T-helper 2 cell treated with Interferon-gamma antibody and Interleukin-4, amounts not matched to agents 5 μg/mL and 100 μg/mL, for 36 hours (primary cell): ENCODE results near the gene CIROP.

Experiments used
- DNase-seq: peaks from one replicate; pipeline ENCODE4 v3.0.0; 2021; ENCODE audit warnings: low spot score
- H3K27ac Mint-ChIP-seq: one replicate; pipeline ENCODE4 v1.8.0; 2021; ENCODE audit warnings: mild to moderate bottlenecking, mixed read lengths
- H3K27me3 Mint-ChIP-seq: one replicate; pipeline ENCODE4 v1.8.0; 2021; ENCODE audit warnings: low read depth, mixed read lengths
- H3K36me3 Mint-ChIP-seq: one replicate; pipeline ENCODE4 v1.8.0; 2021; ENCODE audit warnings: low read depth, mixed read lengths
- H3K4me1 Mint-ChIP-seq: one replicate; pipeline ENCODE4 v1.8.0; 2021; ENCODE audit warnings: low read depth, mixed read lengths
- H3K4me3 Mint-ChIP-seq: one replicate; pipeline ENCODE4 v1.8.0; 2022; ENCODE audit warnings: mild to moderate bottlenecking, moderate library complexity, mixed read lengths
- H3K9me3 Mint-ChIP-seq: one replicate; pipeline ENCODE4 v1.8.0; 2021; ENCODE audit warnings: mixed read lengths

The CIROP gene

DNA sequence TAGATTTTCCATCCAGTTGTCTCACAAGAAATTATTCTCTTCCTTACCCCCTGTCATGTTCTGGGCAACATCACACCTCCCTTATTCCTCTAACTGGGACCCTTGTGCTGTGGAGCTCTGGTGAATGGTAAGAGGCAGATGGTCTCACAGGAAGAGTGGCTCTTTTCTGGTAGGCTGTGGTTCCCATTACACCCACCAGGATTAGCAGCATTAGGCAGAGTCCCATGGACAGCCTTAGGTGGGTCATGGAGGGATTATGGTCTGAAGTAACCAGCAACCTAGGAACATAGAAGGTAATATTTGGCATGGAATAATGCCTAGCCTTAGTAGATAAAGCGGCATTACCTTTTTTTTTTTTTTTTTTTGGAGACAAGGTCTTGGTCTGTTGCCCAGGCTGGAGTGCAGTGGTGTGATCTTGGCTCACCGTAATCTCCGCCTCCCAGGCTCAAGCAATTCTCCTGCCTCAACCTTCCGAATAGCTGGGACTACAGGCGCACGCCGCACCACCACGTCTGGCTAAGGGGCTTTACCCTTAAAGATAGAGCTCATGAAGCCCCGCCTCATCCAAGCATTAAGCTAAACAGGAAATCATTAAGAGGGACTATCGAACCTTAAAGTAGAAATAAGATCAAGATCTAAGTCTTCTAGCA is 5.5 kb downstream of the CIROP start:
- Mint-ChIP-seq H3K4me1 (peaks cover 14% of the 10 kb centered on the region), H3K27ac (no peak overlapping the region), H3K9me3 (no peaks in the 10 kb centered on the region), H3K36me3 (peaks cover 16% of the 10 kb centered on the region), H3K27me3 (peaks cover 7% of the 10 kb centered on the region), H3K4me3 (no peak overlapping the region)
- DNase-seq, result no peak

DNA sequence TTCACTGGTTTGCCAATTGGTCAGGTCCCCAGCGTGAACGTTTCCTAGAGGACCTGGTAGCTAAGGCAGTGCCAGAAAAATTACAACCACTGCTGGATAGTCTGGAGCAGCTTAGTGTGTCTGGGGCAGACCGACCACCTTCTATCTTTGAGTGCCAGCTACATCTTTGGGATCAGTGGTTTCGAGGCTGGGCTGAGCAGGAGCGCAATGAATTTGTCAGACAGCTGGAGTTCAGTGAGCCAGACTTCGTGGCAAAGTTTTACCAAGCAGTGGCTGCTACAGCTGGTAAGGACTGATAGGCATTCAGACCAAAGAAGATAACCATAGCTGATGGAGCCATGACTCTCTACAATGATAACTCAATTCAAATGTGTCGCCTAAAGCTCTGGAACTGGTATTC is 7.0 kb downstream of the CIROP start:
- Mint-ChIP-seq H3K4me1 (peaks cover 22% of the 10 kb centered on the region), H3K27me3 (no peaks in the 10 kb centered on the region), H3K4me3 (no peak overlapping the region), H3K27ac (no peak overlapping the region), H3K9me3 (no peaks in the 10 kb centered on the region), H3K36me3 (peaks cover 21% of the 10 kb centered on the region)
- DNase-seq, result no peak

DNA sequence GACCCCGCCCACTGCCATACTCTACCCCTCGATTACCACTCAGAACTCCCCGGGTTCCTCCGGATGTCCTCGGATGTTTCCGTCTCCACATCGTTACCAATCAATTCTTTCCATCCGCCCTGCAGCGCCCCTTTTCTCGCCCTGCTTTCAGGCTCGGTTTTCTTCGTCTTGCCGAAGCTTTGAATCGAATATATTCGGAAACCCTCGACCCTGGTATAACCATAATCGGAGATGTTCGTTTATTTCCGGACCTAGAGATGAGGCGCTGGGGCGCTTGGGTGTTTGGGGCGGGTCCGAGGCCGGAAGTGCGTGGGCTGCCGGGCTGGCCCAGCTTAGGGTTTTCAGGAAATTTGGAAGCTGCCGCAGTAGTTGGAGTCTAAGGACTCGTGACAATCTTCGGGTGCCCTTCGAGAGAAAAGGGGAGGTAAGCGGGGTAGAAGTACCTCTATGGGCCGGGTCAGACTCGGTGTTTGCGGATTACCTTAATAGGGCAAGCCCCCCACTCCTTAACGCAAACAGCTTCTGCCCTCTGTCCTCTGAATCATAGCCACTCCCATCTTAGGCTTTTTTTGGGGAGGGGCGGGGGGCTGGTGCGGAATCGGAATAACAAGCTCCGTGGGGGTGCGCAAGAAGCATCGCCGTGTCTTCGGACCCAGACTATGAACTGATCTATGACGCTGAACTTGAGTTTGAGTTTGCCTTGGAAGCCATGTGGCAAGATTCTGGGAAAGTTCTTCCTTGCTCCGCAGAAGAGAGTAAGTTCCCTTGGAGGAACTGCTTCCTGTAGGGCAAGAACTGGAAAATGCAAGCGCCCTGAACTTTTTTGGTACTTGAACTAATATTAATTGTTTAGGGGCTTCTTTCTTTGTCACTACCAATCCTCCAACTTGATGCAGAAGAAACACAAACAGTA is 9.3 kb downstream of the CIROP start, which contains the start of gene C14orf119:
Gene C14orf119, plus strand, starts transcription at position 310 of the 913 bp plus-strand sequence. CDS start 2,154 bp downstream, outside the sequence.
- DNase-seq, result peak; percentile 99
- Mint-ChIP-seq H3K27ac (no peak within 1 kb of the TSS), H3K4me1 (peaks cover 28% of the 10 kb centered on the region), H3K27me3 (no peaks in the 10 kb centered on the region), H3K4me3 (no peak within 1 kb of the TSS), H3K36me3 (peaks cover 34% of the 10 kb centered on the region), H3K9me3 (no peaks in the 10 kb centered on the region)

DNA sequence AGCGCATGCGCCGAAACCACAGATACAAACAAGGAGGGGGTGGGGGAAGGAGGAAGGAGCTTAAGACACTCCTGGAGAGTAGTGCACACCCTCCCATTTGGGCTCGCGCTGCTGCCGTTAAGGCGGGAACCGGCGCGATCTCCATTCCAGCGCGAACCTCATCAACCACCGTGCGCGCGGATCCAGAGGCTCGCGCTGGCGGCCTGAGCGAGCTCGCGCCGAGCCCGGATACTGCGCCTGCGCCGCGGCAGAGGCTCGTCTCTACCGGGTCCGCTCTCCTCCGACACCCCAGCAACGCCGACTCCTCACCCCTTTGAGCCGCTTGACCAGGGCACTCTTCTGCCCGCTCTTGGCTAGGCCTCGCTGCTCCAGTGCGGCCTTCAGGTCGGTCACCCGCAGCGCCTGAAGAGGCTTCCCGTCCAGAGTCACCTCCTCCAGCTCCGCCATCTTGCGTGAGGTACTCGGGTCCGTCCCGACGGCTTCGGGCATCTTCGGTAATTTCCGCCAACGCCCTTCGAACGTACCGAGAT is 10.1 kb downstream of the CIROP start, which contains the start of gene ACIN1:
Gene ACIN1, minus strand, starts transcription at position 471 of the 530 bp plus-strand sequence. Its CDS starts 24 bp downstream, at position 447.
- peaks cover 28% of the 10 kb centered on the region for H3K4me1 Mint-ChIP-seq
- H3K36me3 Mint-ChIP-seq, result peaks cover 39% of the 10 kb centered on the region
- DNase-seq, result no peak
- no peaks in the 10 kb centered on the region for H3K9me3 Mint-ChIP-seq
- H3K4me3 Mint-ChIP-seq, result no peak within 1 kb of the TSS
- no peaks in the 10 kb centered on the region for H3K27me3 Mint-ChIP-seq
- H3K27ac Mint-ChIP-seq, result no peak within 1 kb of the TSS

GRCh38 chr14:23093991-23094665 is 10.7 kb downstream of the CIROP start:
- H3K4me3 Mint-ChIP-seq, result no peak overlapping the region
- H3K36me3 Mint-ChIP-seq, result peaks cover 42% of the 10 kb centered on the region
- H3K9me3 Mint-ChIP-seq, result no peaks in the 10 kb centered on the region
- no peak for DNase-seq
- H3K27ac Mint-ChIP-seq, result no peak overlapping the region
- no peaks in the 10 kb centered on the region for H3K27me3 Mint-ChIP-seq
- peaks cover 28% of the 10 kb centered on the region for H3K4me1 Mint-ChIP-seq

DNA sequence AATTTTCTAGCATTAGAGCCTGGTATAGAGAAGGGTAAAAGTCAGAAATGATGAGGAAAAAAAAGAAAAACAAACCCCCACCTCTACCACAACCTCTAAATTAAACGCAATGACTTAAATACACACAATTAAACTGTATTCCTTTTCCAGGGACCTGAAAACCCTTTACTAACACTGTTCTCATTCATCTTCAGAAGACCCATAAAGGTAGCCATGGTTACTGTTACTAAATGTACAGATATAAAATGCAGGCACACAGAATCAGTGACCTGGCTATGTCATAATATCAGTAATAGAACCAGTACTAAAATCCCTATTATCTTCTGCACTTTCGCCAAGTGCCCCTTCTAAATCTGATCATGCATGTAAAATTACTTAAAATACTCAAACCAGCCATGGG is 11.3 kb downstream of the CIROP start:
- peaks cover 28% of the 10 kb centered on the region for H3K4me1 Mint-ChIP-seq
- H3K27ac Mint-ChIP-seq, result no peak overlapping the region
- H3K9me3 Mint-ChIP-seq, result no peaks in the 10 kb centered on the region
- peaks cover 41% of the 10 kb centered on the region for H3K36me3 Mint-ChIP-seq
- no peak overlapping the region for H3K4me3 Mint-ChIP-seq
- H3K27me3 Mint-ChIP-seq, result no peaks in the 10 kb centered on the region
- DNase-seq, result no peak

DNA sequence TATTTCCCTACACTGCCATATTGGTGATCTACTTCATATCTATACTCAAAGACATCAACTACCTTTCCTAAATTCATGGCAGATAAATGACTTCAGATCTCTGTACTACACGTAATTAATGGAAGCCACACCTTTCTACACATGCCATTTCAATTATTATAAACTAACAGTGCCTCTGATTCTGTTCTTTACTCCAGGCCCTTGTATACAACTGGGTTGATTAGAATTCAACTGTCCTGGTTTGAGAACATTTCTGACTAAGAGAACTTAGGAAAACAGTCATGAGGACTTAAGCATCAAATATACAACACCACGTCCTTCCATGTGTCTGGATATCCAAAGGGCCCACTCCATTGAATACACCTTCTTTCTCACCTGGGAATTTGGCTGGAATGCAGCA is 11.7 kb downstream of the CIROP start:
- peaks cover 43% of the 10 kb centered on the region for H3K36me3 Mint-ChIP-seq
- H3K4me1 Mint-ChIP-seq, result peaks cover 28% of the 10 kb centered on the region
- no peaks in the 10 kb centered on the region for H3K27me3 Mint-ChIP-seq
- peak overlapping the region; percentile 31 for H3K27ac Mint-ChIP-seq
- H3K4me3 Mint-ChIP-seq, result no peak overlapping the region
- no peaks in the 10 kb centered on the region for H3K9me3 Mint-ChIP-seq
- DNase-seq, result no peak

- no peak overlapping the region for H3K27ac Mint-ChIP-seq
- peaks cover 19% of the 10 kb centered on the region for H3K4me1 Mint-ChIP-seq
- DNase-seq, result no peak
- H3K36me3 Mint-ChIP-seq, result peaks cover 43% of the 10 kb centered on the region
- H3K27me3 Mint-ChIP-seq, result no peaks in the 10 kb centered on the region
- H3K4me3 Mint-ChIP-seq, result no peak overlapping the region
- no peaks in the 10 kb centered on the region for H3K9me3 Mint-ChIP-seq
Observed at GRCh38 chr14:23091294-23092225, 13.2 kb downstream of the CIROP start.

- Mint-ChIP-seq H3K36me3 (peaks cover 49% of the 10 kb centered on the region), H3K27me3 (no peaks in the 10 kb centered on the region), H3K4me1 (peaks cover 17% of the 10 kb centered on the region), H3K9me3 (no peaks in the 10 kb centered on the region), H3K27ac (no peak overlapping the region), H3K4me3 (no peak overlapping the region)
- DNase-seq, result no peak
Observed at GRCh38 chr14:23090254-23090636, 14.5 kb downstream of the CIROP start.

- H3K4me1 Mint-ChIP-seq, result peaks cover 19% of the 10 kb centered on the region
- no peak overlapping the region for H3K27ac Mint-ChIP-seq
- peaks cover 53% of the 10 kb centered on the region for H3K36me3 Mint-ChIP-seq
- H3K4me3 Mint-ChIP-seq, result no peak overlapping the region
- H3K27me3 Mint-ChIP-seq, result no peaks in the 10 kb centered on the region
- no peak for DNase-seq
- H3K9me3 Mint-ChIP-seq, result no peaks in the 10 kb centered on the region
Observed at GRCh38 chr14:23089498-23090253, 15.1 kb downstream of the CIROP start.

DNA sequence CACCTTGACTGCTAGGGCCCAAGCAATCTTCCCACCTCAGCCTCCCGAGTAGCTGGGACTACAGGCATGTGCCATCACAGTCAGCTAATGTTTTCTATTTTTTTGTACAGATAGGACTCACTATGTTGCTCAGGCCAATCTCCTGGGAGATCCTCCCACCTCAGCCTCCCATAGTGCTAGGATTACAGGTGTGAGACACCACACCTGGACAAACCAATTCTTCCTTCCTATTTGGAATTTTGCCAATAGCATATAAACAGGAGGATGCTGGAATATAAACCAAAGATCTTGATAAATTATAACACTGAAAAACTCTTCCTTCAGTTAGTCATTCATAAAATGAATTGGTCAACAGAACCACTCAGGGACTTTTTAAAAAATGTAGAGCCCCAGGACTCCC is 18.2 kb downstream of the CIROP start:
- DNase-seq, result no peak
- Mint-ChIP-seq H3K9me3 (no peaks in the 10 kb centered on the region), H3K27me3 (no peaks in the 10 kb centered on the region), H3K36me3 (peaks cover 48% of the 10 kb centered on the region), H3K4me1 (peaks cover 8% of the 10 kb centered on the region), H3K4me3 (no peak overlapping the region), H3K27ac (no peak overlapping the region)

- Mint-ChIP-seq H3K9me3 (no peaks in the 10 kb centered on the region), H3K36me3 (peaks cover 55% of the 10 kb centered on the region), H3K27ac (no peak overlapping the region), H3K4me3 (no peak overlapping the region), H3K4me1 (peaks cover 6% of the 10 kb centered on the region), H3K27me3 (no peaks in the 10 kb centered on the region)
- no peak for DNase-seq
Observed at GRCh38 chr14:23085458-23085857, 19.3 kb downstream of the CIROP start.
